ENCODE data around the gene DSEL. TPM values are rescaled to one million over a fixed set of nuclear protein-coding genes. Genes with fewer than 3 reads are reported as not detected.

DSEL gene
- total and polyA plus RNA-seq, 2 of the 8 experiments (the other 6 are each of a cell fraction or from before 2014, with no cell fraction given): 3.0 to 22.8 TPM

- Histone ChIP-seq H3K14ac (ENCODE audit: insufficient read length) (no peak overlapping the region), H3K79me2 (ENCODE audit: control insufficient read depth in 1 of 2, insufficient read depth in 2 of 2, low read length in 2 of 2) (peaks cover 8 to 56% of the 10 kb centered on the region in 2 experiments; a peak in 3 of 4 replicates), H3K18ac (ENCODE audit: extremely low read depth, low read length) (no peak overlapping the region), H2BK120ac (replicated peaks; ENCODE audit: low read depth, low read length) (no peak overlapping the region), H3K9ac (replicated peaks in 1 of 4; ENCODE audit: extremely low read depth in 1 of 4, low read depth in 3 of 4, low read length in 3 of 4) (no peak overlapping the region), H3K4ac (replicated peaks; ENCODE audit: insufficient read length, low read depth, low read length) (no peak overlapping the region), H4K8ac (ENCODE audit: extremely low read depth, insufficient read depth, low read length) (no peak overlapping the region), H4K91ac (replicated peaks; ENCODE audit: insufficient read length, low read length) (no peak overlapping the region), H2AFZ (ENCODE audit: low read length) (no peak overlapping the region), H3K56ac (replicated peaks; ENCODE audit: insufficient read length, low read depth, low read length) (no peak overlapping the region), H3K23me2 (ENCODE audit: low read depth, low read length) (peaks cover 2% of the 10 kb centered on the region; the same call in 1 of the 2 replicates), H2BK15ac (ENCODE audit: low read length) (no peak overlapping the region), H2AK5ac (ENCODE audit: low read depth, low read length) (no peak overlapping the region), H4K5ac (ENCODE audit: insufficient read length, low read depth, low read length) (no peak overlapping the region), H3K27me3 (replicated peaks in 1 of 4; ENCODE audit: control insufficient read depth in 3 of 4, extremely low read depth in 1 of 4, insufficient read depth in 3 of 4, low read length in 3 of 4) (no peaks in the 10 kb centered on the region), H2BK5ac (ENCODE audit: low read depth, low read length) (no peak overlapping the region), H3K36me3 (ENCODE audit: control insufficient read depth in 2 of 4, insufficient read depth in 4 of 4, low read length in 3 of 4) (peaks cover 0 to 8% (median 0%) of the 10 kb centered on the region in 4 experiments; a peak in 2 of 8 replicates), H3K4me3 (ENCODE audit: extremely low read depth in 1 of 4, insufficient read depth in 2 of 4, low read depth in 3 of 4, low read length in 4 of 4) (no peak overlapping the region), H2BK12ac (ENCODE audit: low read depth, low read length) (no peak overlapping the region), H3K27ac (ENCODE audit: low read depth, low read length) (no peak overlapping the region), H3K4me1 (replicated peaks in 1 of 4; ENCODE audit: control insufficient read depth in 3 of 4, insufficient read depth in 4 of 4, low read length in 3 of 4) (peaks cover 0 to 5% (median 3%) of the 10 kb centered on the region in 4 experiments; a peak in 4 of 7 replicates), H2BK20ac (ENCODE audit: low read length) (no peak overlapping the region), H4K20me1 (replicated peaks in 1 of 2; ENCODE audit: control insufficient read depth in 1 of 2, insufficient read depth in 2 of 2, low read length in 2 of 2) (peaks cover 1 to 2% of the 10 kb centered on the region in 2 experiments), H3K23ac (ENCODE audit: insufficient read length) (no peak overlapping the region), H3K4me2 (ENCODE audit: insufficient read depth in 1 of 2, low read depth in 2 of 2, low read length in 2 of 2) (no peak overlapping the region; a peak in 1 of 4 replicates), H3K79me1 (ENCODE audit: low read depth, low read length) (no peaks in the 10 kb centered on the region), H3K9me3 (ENCODE audit: insufficient read depth in 2 of 2, low read depth in 1 of 2, low read length in 1 of 2) (peaks cover 0 to 2% of the 10 kb centered on the region in 2 experiments; a peak in 1 of 4 replicates)
- WGBS, 2 experiments (ENCODE audit: extremely low coverage in 1 of 2, insufficient coverage in 1 of 2, insufficient read length in 1 of 2, insufficient replicate concordance in 2 of 2, low coverage in 1 of 2, low lambda C conversion rate in 2 of 2, missing lambda C conversion rate in 1 of 2): 92% methylated on average over 3 of the region's 3 CpGs; no CpG with 5 or more reads in 1 of the 2 experiments
- CTCF ChIA-PET (ENCODE audit: partially characterized antibody): interaction anchor here (0.6 to 6.8 kb wide), 14 partner anchors 8 to 1147 kb away, joined by 3 to 46 read pairs (median 4); no protein-coding TSS in a partner anchor
- DNase-seq (ENCODE audit: low read depth in 1 of 2, low spot score in 2 of 2): no peak
- FAIRE-seq: no peak
- POLR2A ChIA-PET (ENCODE audit: partially characterized antibody): no interaction called here
- TF ChIP-seq POLR2A (IDR thresholded peaks at IDR 0.05; ENCODE audit: control extremely low read depth in 1 of 2, low read depth in 2 of 2, low read length in 2 of 2) (no peak), CTBP2 (IDR thresholded peaks at IDR 0.05; ENCODE audit: borderline replicate concordance, insufficient read depth, insufficient read length, low read length) (no peak), KDM4A (IDR thresholded peaks at IDR 0.05; ENCODE audit: low read depth, low read length, severe bottlenecking) (no peak), RAD21 (IDR thresholded peaks at IDR 0.05 in 1 of 2, conservative IDR thresholded peaks at IDR 0.05 in 1 of 2; ENCODE audit: low read depth in 2 of 2, low read length in 2 of 2) (peak; percentile 61 to 67), CEBPB (IDR thresholded peaks at IDR 0.05; ENCODE audit: low read depth, low read length) (no peak), JUN (IDR thresholded peaks at IDR 0.05; ENCODE audit: low read depth, low read length) (no peak), SIX5 (IDR thresholded peaks at IDR 0.05; ENCODE audit: low read depth, low read length) (no peak), GTF2F1 (IDR thresholded peaks at IDR 0.05; ENCODE audit: borderline replicate concordance, low read depth, low read length) (no peak), RBBP5 (IDR thresholded peaks at IDR 0.05; ENCODE audit: borderline replicate concordance, low read depth, low read length) (no peak), ZNF274 (IDR thresholded peaks at IDR 0.05; ENCODE audit: borderline replicate concordance, extremely low read depth, low read length) (no peak), SUZ12 (IDR thresholded peaks at IDR 0.05; ENCODE audit: low read length) (no peak), POU5F1 (IDR thresholded peaks at IDR 0.05; ENCODE audit: low read depth, low read length) (no peak), SIRT6 (IDR thresholded peaks at IDR 0.05; ENCODE audit: low read length) (no peak), ATF3 (IDR thresholded peaks at IDR 0.05; ENCODE audit: insufficient read depth, low read depth, low read length) (no peak)
Measured at GRCh38 chr18:67513280-67513679, 3.2 kb downstream of the DSEL start.

Measured in H1 (cell line).